Caco-2 (cell line): ENCODE measurements around the gene TEX11. TPM values are rescaled to one million over a fixed set of nuclear protein-coding genes. Genes with fewer than 3 reads are reported as not detected.
"Not testable (repeated sequence)": the region's sequence is repeated elsewhere in the genome, so short reads cannot be mapped to it uniquely, and the experiment has no call there.

Experiments used
- BruUV-seq: library from RNA; stranded (reverse); fragments of 400-500 nt; replicated peaks from 2 replicates; lab custom pipeline; 2021; lab: Mats Ljungman, UMichigan
- CTCF ChIA-PET: fragments of 300-600 bp; sonication (Branson Sonifier 250); formaldehyde crosslinking; loops from one replicate; lab custom pipeline; 2022; ENCODE audit warnings: antibody characterized with exemption; lab: Charles Lee
- POLR2A ChIA-PET: fragments of 300-600 bp; sonication (Branson Sonifier 250); formaldehyde crosslinking; loops from one replicate; lab custom pipeline; 2022; ENCODE audit warnings: antibody characterized with exemption; lab: Charles Lee
- DNase-seq, 2 experiments: peaks; one replicate each; pipeline versions ENCODE4 v3.0.0 to v3.0.0-alpha.2; 2020 to 2022
- H3K27me3 ChIP-seq: replicated peaks from 2 replicates; pipeline ENCODE4 v1.6.0; 2011; ENCODE audit warnings: low read length; ENCODE audit not compliant: control insufficient read depth, insufficient read depth
- H3K36me3 ChIP-seq: 2 replicates; pipeline ENCODE4 v1.5.1; 2011; ENCODE audit warnings: low read length; ENCODE audit not compliant: control insufficient read depth, insufficient read depth
- H3K4me1 ChIP-seq: fragments of 250-450 bp; sonication (Bioruptor Pico); 2 replicates; pipeline ENCODE4 v1.5.1; 2020; ENCODE audit warnings: mild to moderate bottlenecking
- H3K4me3 ChIP-seq: 2 replicates; pipeline ENCODE4 v1.5.1; 2011; ENCODE audit warnings: low read depth, mild to moderate bottlenecking, control low read depth, low read length
- H3K9me3 ChIP-seq: fragments of 250-450 bp; sonication (Bioruptor Pico); 2 replicates; pipeline ENCODE4 v1.5.1; 2020; ENCODE audit warnings: mild to moderate bottlenecking, moderate library complexity
- H3K27ac Mint-ChIP-seq: one replicate; pipeline ENCODE4 v1.8.0; 2022; ENCODE audit warnings: mixed read lengths; ENCODE audit not compliant: unreplicated experiment
- H3K27me3 Mint-ChIP-seq: one replicate; pipeline ENCODE4 v1.8.0; 2022; ENCODE audit warnings: mixed read lengths; ENCODE audit not compliant: insufficient read depth, unreplicated experiment
- H3K36me3 Mint-ChIP-seq: one replicate; pipeline ENCODE4 v1.8.0; 2022; ENCODE audit warnings: mild to moderate bottlenecking, mixed read lengths; ENCODE audit not compliant: insufficient read depth, unreplicated experiment
- H3K4me1 Mint-ChIP-seq: one replicate; pipeline ENCODE4 v1.8.0; 2022; ENCODE audit warnings: low read depth, mixed read lengths; ENCODE audit not compliant: unreplicated experiment
- H3K4me3 Mint-ChIP-seq: one replicate; pipeline ENCODE4 v1.8.0; 2022; ENCODE audit warnings: mild to moderate bottlenecking, moderate library complexity, mixed read lengths; ENCODE audit not compliant: unreplicated experiment
- H3K9me3 Mint-ChIP-seq: one replicate; pipeline ENCODE4 v1.8.0; 2022; ENCODE audit warnings: mixed read lengths; ENCODE audit not compliant: unreplicated experiment
- intact Hi-C: fragments of 100-400 bp; cut with micrococcal nuclease; formaldehyde crosslinking; loops from one replicate; pipeline ENCODE4 v1.10.0; 2022; ENCODE audit not compliant: unreplicated experiment
- total RNA-seq: library from RNA; stranded (reverse); gene quantifications from 2 replicates; pipeline ENCODE4 v1.2.3, GENCODE V29; 2022
- TF ChIP-seq, protein P1 (sequence below), 2 experiments: fragments of 200-600 bp in 1 of 2; IDR thresholded peaks; 1 replicate in 1 of 2; 2 replicates in 1 of 2; pipeline versions ENCODE4 v1.5.1 to v1.8.0; 2011 to 2022; ENCODE audit warnings: antibody characterized with exemption in 1 of 2, control low read depth in 1 of 2, inconsistent platforms in 1 of 2, low read depth in 1 of 2, low read length in 1 of 2, mild to moderate bottlenecking in 1 of 2, moderate library complexity in 1 of 2; ENCODE audit not compliant: insufficient read depth in 1 of 2, severe bottlenecking in 1 of 2, unreplicated experiment in 1 of 2

TEX11 gene
- total RNA-seq, 1 experiment from 2014 or later: 0.23 TPM

GRCh38 chrX:70907900-70908299, 611 bp downstream of the TEX11 start:
- no TSS peak for BruUV-seq
- Histone ChIP-seq H3K4me1 (no peaks in the 10 kb centered on the region), H3K36me3 (no peaks in the 10 kb centered on the region), H3K27me3 (no peaks in the 10 kb centered on the region), H3K4me3 (no peak overlapping the region), H3K9me3 (no peaks in the 10 kb centered on the region)
- Mint-ChIP-seq H3K36me3 (peaks cover 5% of the 10 kb centered on the region), H3K27me3 (no peaks in the 10 kb centered on the region), H3K4me3 (no peak overlapping the region), H3K27ac (no peak overlapping the region), H3K4me1 (no peaks in the 10 kb centered on the region), H3K9me3 (no peaks in the 10 kb centered on the region)
- CTCF ChIA-PET: no interaction called here
- POLR2A ChIA-PET: no interaction called here
- intact Hi-C loops: no loop called here
- DNase-seq: no peak
- TF ChIP-seq, protein P1, sequence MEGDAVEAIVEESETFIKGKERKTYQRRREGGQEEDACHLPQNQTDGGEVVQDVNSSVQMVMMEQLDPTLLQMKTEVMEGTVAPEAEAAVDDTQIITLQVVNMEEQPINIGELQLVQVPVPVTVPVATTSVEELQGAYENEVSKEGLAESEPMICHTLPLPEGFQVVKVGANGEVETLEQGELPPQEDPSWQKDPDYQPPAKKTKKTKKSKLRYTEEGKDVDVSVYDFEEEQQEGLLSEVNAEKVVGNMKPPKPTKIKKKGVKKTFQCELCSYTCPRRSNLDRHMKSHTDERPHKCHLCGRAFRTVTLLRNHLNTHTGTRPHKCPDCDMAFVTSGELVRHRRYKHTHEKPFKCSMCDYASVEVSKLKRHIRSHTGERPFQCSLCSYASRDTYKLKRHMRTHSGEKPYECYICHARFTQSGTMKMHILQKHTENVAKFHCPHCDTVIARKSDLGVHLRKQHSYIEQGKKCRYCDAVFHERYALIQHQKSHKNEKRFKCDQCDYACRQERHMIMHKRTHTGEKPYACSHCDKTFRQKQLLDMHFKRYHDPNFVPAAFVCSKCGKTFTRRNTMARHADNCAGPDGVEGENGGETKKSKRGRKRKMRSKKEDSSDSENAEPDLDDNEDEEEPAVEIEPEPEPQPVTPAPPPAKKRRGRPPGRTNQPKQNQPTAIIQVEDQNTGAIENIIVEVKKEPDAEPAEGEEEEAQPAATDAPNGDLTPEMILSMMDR (IDR thresholded peaks at IDR 0.05; ENCODE audit: insufficient read depth in 1 of 2, low read depth in 1 of 2, low read length in 1 of 2, severe bottlenecking in 1 of 2, unreplicated experiment in 1 of 2): no peak

DNA sequence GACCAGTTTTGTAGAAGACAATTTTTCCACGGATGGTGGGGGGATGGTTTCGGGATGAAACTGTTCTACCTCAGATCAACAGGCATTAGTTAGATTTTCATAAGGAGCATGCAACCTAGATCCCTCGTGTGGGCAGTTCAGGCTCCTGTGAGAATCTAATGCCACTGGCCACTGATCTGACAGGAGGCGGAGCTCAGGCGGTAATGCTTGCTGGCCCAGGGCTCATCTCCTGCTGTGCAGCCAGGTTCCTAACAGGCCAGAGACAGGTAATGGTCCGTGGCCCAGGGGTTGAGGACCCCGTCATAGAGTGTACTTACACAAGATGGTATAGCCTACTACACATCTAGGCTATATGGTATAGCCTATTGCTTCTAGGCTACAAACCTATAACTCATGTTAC, 7.0 kb downstream of the TEX11 start:
- Mint-ChIP-seq H3K27ac (no peak overlapping the region), H3K36me3 (no peaks in the 10 kb centered on the region), H3K9me3 (no peaks in the 10 kb centered on the region), H3K4me3 (no peak overlapping the region), H3K4me1 (no peaks in the 10 kb centered on the region), H3K27me3 (no peaks in the 10 kb centered on the region)
- CTCF ChIA-PET: no interaction called here
- H3K36me3 ChIP-seq: no peaks in the 10 kb centered on the region
- intact Hi-C loops: no loop called here
- no peaks in the 10 kb centered on the region for H3K27me3 ChIP-seq
- no TSS peak for BruUV-seq
- no peaks in the 10 kb centered on the region for H3K4me1 ChIP-seq
- TF ChIP-seq, protein P1 (IDR thresholded peaks at IDR 0.05; ENCODE audit: insufficient read depth in 1 of 2, low read depth in 1 of 2, low read length in 1 of 2, severe bottlenecking in 1 of 2, unreplicated experiment in 1 of 2): no peak
- no peak for DNase-seq
- no peaks in the 10 kb centered on the region for H3K9me3 ChIP-seq
- POLR2A ChIA-PET: no interaction called here
- H3K4me3 ChIP-seq: no peak overlapping the region

- H3K9me3 ChIP-seq, H3K4me1 ChIP-seq, H3K9me3 Mint-ChIP-seq, H3K36me3 Mint-ChIP-seq, H3K4me3 ChIP-seq, H3K4me1 Mint-ChIP-seq, POLR2A ChIA-PET, H3K27ac Mint-ChIP-seq, BruUV-seq, intact Hi-C loops, CTCF ChIA-PET, H3K36me3 ChIP-seq, DNase-seq, H3K27me3 Mint-ChIP-seq, H3K4me3 Mint-ChIP-seq, H3K27me3 ChIP-seq: not testable (repeated sequence)
Measured at GRCh38 chrX:70890441-70890840, 18.1 kb downstream of the TEX11 start.

DNA sequence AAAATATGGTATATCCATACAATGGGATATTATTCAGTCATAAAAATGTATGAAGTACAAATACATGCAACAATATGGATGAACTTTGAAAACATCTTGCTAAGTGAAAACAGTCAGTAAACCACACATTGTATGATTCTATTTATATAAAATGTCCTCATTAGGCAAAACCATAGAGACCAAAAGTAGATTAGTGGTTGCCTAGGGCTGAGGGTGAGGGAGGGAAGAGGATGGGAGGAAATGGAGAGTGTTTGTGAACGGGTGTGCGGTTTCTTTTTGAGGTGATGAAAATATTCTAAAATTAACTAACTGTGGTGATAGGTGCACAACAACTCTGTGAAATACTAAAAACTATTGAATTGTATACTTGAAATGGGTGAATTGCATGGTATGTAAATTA, 29.6 kb downstream of the TEX11 start:
- TF ChIP-seq, protein P1 (IDR thresholded peaks at IDR 0.05; ENCODE audit: insufficient read depth in 1 of 2, low read depth in 1 of 2, low read length in 1 of 2, severe bottlenecking in 1 of 2, unreplicated experiment in 1 of 2): no peak
- H3K36me3 ChIP-seq: no peaks in the 10 kb centered on the region
- Mint-ChIP-seq H3K9me3 (no peaks in the 10 kb centered on the region), H3K27me3 (no peaks in the 10 kb centered on the region), H3K27ac (no peak overlapping the region), H3K4me3 (no peak overlapping the region), H3K36me3 (no peaks in the 10 kb centered on the region), H3K4me1 (no peaks in the 10 kb centered on the region)
- H3K9me3 ChIP-seq: no peaks in the 10 kb centered on the region
- BruUV-seq: no TSS peak
- no peaks in the 10 kb centered on the region for H3K27me3 ChIP-seq
- H3K4me3 ChIP-seq: no peak overlapping the region
- ChIA-PET POLR2A (no interaction called here), CTCF (no interaction called here)
- intact Hi-C loops: no loop called here
- DNase-seq: no peak
- H3K4me1 ChIP-seq: no peaks in the 10 kb centered on the region
